HG02943 (cell line): Measurements from ENCODE around the gene NOTCH4.

Experiments
- ATAC-seq: cut with Tn5 transposase; IDR thresholded peaks from one replicate; pipeline ENCODE4 v1.9.1; 2021; ENCODE audit warnings: mild to moderate bottlenecking, low read depth, moderate library complexity; ENCODE audit not compliant: unreplicated experiment

Gene NOTCH4

GRCh38 chr6:32147401-32148132 lies 76.3 kb downstream of the NOTCH4 start:
- ATAC-seq: no peak

DNA sequence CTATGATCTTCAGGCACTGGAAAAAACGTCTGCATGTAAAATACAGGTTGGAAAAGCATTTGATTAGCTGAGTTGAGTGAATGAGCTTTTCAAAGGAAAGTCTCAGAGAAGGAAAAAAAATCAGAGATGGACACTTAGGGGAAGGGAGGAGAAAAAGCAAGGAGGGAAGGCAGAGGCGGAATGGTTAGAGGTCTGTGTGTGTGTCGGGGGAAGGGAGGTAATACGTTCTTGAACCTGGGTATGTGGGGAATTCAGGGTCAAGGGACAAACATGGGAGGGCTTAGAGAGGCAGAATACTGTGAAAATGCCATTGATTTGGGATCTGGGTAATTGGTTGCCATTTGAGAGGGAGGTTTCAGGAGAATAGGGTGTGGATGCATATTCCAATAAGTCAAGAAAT lies 77.2 kb downstream of the NOTCH4 start:
- ATAC-seq: no peak

- no peak for ATAC-seq
Observed at GRCh38 chr6:32146287-32146686, 77.6 kb downstream of the NOTCH4 start.
